ENCODE measurements around the gene ACSS3. TPM values are rescaled to one million over a fixed set of nuclear protein-coding genes. Genes with fewer than 3 reads are reported as not detected.

Gene ACSS3
- total and polyA plus RNA-seq, 9 of the 15 experiments (the other 6 are each of a cell fraction or from before 2014, with no cell fraction given): 0.40 TPM; not detected in 8

DNA sequence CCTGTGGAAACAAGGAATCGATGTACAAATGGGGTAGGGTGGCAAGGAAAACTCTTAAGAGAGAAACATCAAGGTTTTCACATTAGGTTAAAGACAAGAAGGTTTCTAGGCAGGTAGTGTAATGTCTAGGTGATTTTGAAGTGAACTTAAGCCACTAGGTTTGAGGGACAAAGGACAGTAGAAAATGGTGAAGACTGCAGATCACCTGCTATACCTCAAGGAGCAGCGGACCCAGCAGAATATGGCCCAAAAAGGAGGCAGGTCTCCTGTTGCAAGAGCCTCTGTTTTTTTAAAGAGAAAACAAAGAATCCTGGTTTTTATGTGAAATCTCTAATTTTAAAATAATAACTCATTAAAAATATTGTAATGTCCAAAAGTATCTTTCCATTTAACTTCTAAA is 178.1 kb downstream of the ACSS3 start:
- H3K27ac ChIP-seq (ENCODE audit: extremely low read depth, low read depth, low read length): no peak overlapping the region
- FAIRE-seq (no peak), DNase-seq (ENCODE audit: extremely low read depth in 1 of 4, low spot score in 3 of 4) (no peak), ATAC-seq (no peak)
- ChIA-PET CTCF (ENCODE audit: low intra/inter-chr PET ratio) (no interaction called here), POLR2A (no interaction called here)
- H3K4me3 ChIP-seq: no peak overlapping the region
- in situ Hi-C loops (cut with MboI) (no loop called here), intact Hi-C loops (cut with micrococcal nuclease) (no loop called here)
- H3K9me1 ChIP-seq (ENCODE audit: control insufficient read depth, insufficient read depth, low read length): no peaks in the 10 kb centered on the region
- WGBS (ENCODE audit: insufficient coverage, low coverage, missing lambda C conversion rate): 0% methylated on average over 2 of the region's 2 CpGs
- H4K20me1 ChIP-seq (replicated peaks; ENCODE audit: control insufficient read depth, insufficient read depth, low read length): no peaks in the 10 kb centered on the region
- no peaks in the 10 kb centered on the region for H3K4me1 ChIP-seq (replicated peaks in 1 of 2; ENCODE audit: control insufficient read depth in 2 of 2, insufficient read depth in 2 of 2, low read length in 2 of 2)
- H3K9ac ChIP-seq (ENCODE audit: insufficient read depth in 1 of 2, low read depth in 2 of 2, low read length in 2 of 2): no peak overlapping the region
- H3K79me2 ChIP-seq (ENCODE audit: control insufficient read depth, insufficient read depth, low read length): no peaks in the 10 kb centered on the region
- H3K9me3 ChIP-seq (replicated peaks; ENCODE audit: control insufficient read depth, insufficient read depth, low read depth, low read length): no peaks in the 10 kb centered on the region
- no TSS peak for BruUV-seq (replicated peaks)
- TF ChIP-seq NONO (IDR thresholded peaks at IDR 0.05; ENCODE audit: low read depth in 2 of 2, low read length in 1 of 2) (no peak), BHLHE40 (IDR thresholded peaks at IDR 0.05; ENCODE audit: low read length) (no peak), ZC3H8 (IDR thresholded peaks at IDR 0.05) (no peak), PML (IDR thresholded peaks at IDR 0.05; ENCODE audit: low read length) (no peak)
- TF ChIP-seq, protein P1, sequence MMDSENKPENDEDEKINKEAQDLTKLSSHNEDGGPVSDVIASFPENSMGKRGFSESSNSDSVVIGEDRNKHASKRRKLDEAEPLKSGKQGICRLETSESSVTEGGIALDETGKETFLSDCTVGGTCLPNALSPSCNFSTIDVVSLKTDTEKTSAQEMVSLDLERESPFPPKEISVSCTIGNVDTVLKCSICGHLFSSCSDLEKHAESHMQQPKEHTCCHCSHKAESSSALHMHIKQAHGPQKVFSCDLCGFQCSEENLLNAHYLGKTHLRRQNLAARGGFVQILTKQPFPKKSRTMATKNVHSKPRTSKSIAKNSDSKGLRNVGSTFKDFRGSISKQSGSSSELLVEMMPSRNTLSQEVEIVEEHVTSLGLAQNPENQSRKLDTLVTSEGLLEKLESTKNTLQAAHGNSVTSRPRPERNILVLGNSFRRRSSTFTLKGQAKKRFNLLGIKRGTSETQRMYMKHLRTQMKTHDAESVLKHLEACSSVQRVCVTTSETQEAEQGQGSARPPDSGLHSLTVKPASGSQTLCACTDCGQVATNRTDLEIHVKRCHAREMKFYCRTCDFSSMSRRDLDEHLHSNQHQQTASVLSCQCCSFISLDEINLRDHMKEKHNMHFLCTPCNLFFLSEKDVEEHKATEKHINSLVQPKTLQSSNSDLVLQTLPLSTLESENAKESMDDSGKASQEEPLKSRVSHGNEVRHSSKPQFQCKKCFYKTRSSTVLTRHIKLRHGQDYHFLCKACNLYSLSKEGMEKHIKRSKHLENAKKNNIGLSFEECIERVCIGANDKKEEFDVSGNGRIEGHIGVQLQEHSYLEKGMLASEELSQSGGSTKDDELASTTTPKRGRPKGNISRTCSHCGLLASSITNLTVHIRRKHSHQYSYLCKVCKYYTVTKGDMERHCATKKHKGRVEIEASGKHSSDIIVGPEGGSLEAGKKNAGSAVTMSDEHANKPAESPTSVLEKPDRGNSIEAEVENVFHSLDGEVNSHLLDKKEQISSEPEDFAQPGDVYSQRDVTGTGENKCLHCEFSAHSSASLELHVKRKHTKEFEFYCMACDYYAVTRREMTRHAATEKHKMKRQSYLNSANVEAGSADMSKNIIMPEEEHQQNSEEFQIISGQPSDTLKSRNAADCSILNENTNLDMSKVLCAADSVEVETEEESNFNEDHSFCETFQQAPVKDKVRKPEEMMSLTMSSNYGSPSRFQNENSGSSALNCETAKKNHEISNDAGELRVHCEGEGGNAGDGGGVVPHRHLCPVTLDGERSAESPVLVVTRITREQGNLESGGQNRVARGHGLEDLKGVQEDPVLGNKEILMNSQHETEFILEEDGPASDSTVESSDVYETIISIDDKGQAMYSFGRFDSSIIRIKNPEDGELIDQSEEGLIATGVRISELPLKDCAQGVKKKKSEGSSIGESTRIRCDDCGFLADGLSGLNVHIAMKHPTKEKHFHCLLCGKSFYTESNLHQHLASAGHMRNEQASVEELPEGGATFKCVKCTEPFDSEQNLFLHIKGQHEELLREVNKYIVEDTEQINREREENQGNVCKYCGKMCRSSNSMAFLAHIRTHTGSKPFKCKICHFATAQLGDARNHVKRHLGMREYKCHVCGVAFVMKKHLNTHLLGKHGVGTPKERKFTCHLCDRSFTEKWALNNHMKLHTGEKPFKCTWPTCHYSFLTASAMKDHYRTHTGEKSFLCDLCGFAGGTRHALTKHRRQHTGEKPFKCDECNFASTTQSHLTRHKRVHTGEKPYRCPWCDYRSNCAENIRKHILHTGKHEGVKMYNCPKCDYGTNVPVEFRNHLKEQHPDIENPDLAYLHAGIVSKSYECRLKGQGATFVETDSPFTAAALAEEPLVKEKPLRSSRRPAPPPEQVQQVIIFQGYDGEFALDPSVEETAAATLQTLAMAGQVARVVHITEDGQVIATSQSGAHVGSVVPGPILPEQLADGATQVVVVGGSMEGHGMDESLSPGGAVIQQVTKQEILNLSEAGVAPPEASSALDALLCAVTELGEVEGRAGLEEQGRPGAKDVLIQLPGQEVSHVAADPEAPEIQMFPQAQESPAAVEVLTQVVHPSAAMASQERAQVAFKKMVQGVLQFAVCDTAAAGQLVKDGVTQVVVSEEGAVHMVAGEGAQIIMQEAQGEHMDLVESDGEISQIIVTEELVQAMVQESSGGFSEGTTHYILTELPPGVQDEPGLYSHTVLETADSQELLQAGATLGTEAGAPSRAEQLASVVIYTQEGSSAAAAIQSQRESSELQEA (IDR thresholded peaks at IDR 0.05; ENCODE audit: low read depth): no peak
- H3K4me2 ChIP-seq (ENCODE audit: insufficient read depth, low read length): no peak overlapping the region
- H3K27me3 ChIP-seq (ENCODE audit: control insufficient read depth in 2 of 2, insufficient read depth in 2 of 2, low read length in 2 of 2): no peaks in the 10 kb centered on the region
- no peak overlapping the region for H2AFZ ChIP-seq (ENCODE audit: low read depth, low read length)
- H3K36me3 ChIP-seq (ENCODE audit: control insufficient read depth, insufficient read depth, low read length): no peaks in the 10 kb centered on the region

Measured in K562 (cell line).